Lower lobe of right lung (tissue), 2 donors: ENCODE data around the gene DOCK3. TPM values are rescaled to one million over a fixed set of nuclear protein-coding genes. Genes with fewer than 3 reads are reported as not detected.

Source experiments
- ATAC-seq, 2 donors: fragments of 200-7000 bp; cut with Tn5 transposase; one replicate each; pipeline ENCODE4 v1.9.1; 2020 to 2022; ENCODE audit warnings: mild to moderate bottlenecking in 2 of 2, moderate library complexity in 2 of 2
- DNase-seq: peaks from one replicate; pipeline ENCODE4 v3.0.0-alpha.2; 2020
- H3K27ac ChIP-seq: fragments of 200-600 bp; one replicate; pipeline ENCODE4 v1.8.0; 2022
- H3K27me3 ChIP-seq: fragments of 200-600 bp; one replicate; pipeline ENCODE4 v1.8.0; 2022; ENCODE audit warnings: low read depth
- H3K36me3 ChIP-seq: fragments of 200-600 bp; one replicate; pipeline ENCODE4 v1.8.0; 2022; ENCODE audit warnings: mild to moderate bottlenecking
- H3K4me1 ChIP-seq: fragments of 200-600 bp; one replicate; pipeline ENCODE4 v1.8.0; 2022
- H3K4me3 ChIP-seq: fragments of 200-600 bp; one replicate; pipeline ENCODE4 v1.8.0; 2022; ENCODE audit warnings: mild to moderate bottlenecking
- H3K9me3 ChIP-seq: fragments of 200-600 bp; one replicate; pipeline ENCODE4 v1.8.0; 2022
- CTCF ChIP-seq: fragments of 200-600 bp; IDR thresholded peaks from one replicate; pipeline ENCODE4 v1.8.0; 2022; ENCODE audit warnings: antibody characterized with exemption, mild to moderate bottlenecking
- intact Hi-C: fragments of 100-400 bp; cut with DNase I; formaldehyde crosslinking; loops from one replicate; pipeline ENCODE4 v1.11.0; 2022
- total RNA-seq: library from RNA; stranded (reverse); fragmentation: NEBNext Ultra II Directional; extraction: Animal tissue kit (Norgen Biotek cat#: 25700); gene quantifications from one replicate; pipeline ENCODE4 v1.2.1, GENCODE V29; 2021
- donor health status: DM: no; HTN: yes; CAD: no; lungs with severe emphysema.

Gene DOCK3
- total RNA-seq, 1 donor from 2014 or later, result 1.5 TPM

GRCh38 chr3:50805321-50805720, 130.6 kb downstream of the DOCK3 start:
- TF ChIP-seq CTCF, result no peak
- Histone ChIP-seq H3K9me3 (peaks cover 24% of the 10 kb centered on the region), H3K4me3 (no peak overlapping the region), H3K4me1 (no peaks in the 10 kb centered on the region), H3K27me3 (no peaks in the 10 kb centered on the region), H3K27ac (no peak overlapping the region), H3K36me3 (no peaks in the 10 kb centered on the region)
- DNase-seq (no peak), ATAC-seq (no peak)
- intact Hi-C loops, result no loop called here

- H3K27me3 ChIP-seq, result no peaks in the 10 kb centered on the region
- DNase-seq (no peak), ATAC-seq (no peak)
- intact Hi-C loops, result no loop called here
- H3K36me3 ChIP-seq, result no peaks in the 10 kb centered on the region
- no peak for TF ChIP-seq CTCF
- H3K27ac ChIP-seq, result no peak overlapping the region
- no peaks in the 10 kb centered on the region for H3K4me1 ChIP-seq
- no peak overlapping the region for H3K4me3 ChIP-seq
- peaks cover 17% of the 10 kb centered on the region for H3K9me3 ChIP-seq
Observed at GRCh38 chr3:50806031-50806430, 131.3 kb downstream of the DOCK3 start.

GRCh38 chr3:50806806-50807205, 132.1 kb downstream of the DOCK3 start:
- peaks cover 9% of the 10 kb centered on the region for H3K9me3 ChIP-seq
- DNase-seq (no peak), ATAC-seq (peak in 1 of 2 donors; percentile 37)
- H3K36me3 ChIP-seq, result no peaks in the 10 kb centered on the region
- H3K4me3 ChIP-seq, result no peak overlapping the region
- H3K27ac ChIP-seq, result no peak overlapping the region
- intact Hi-C loops, result no loop called here
- H3K27me3 ChIP-seq, result no peaks in the 10 kb centered on the region
- H3K4me1 ChIP-seq, result no peaks in the 10 kb centered on the region
- no peak for TF ChIP-seq CTCF

- no peaks in the 10 kb centered on the region for H3K27me3 ChIP-seq
- H3K27ac ChIP-seq, result no peak overlapping the region
- H3K36me3 ChIP-seq, result no peaks in the 10 kb centered on the region
- ATAC-seq (peak; percentile 29 to 70), DNase-seq (no peak)
- intact Hi-C loops, result no loop called here
- no peak overlapping the region for H3K4me3 ChIP-seq
- H3K9me3 ChIP-seq, result peaks cover 5% of the 10 kb centered on the region
- no peak for TF ChIP-seq CTCF
- no peaks in the 10 kb centered on the region for H3K4me1 ChIP-seq
Observed at GRCh38 chr3:50807266-50807665, 132.5 kb downstream of the DOCK3 start.

- no peaks in the 10 kb centered on the region for H3K9me3 ChIP-seq
- no peaks in the 10 kb centered on the region for H3K36me3 ChIP-seq
- H3K27me3 ChIP-seq, result no peaks in the 10 kb centered on the region
- ATAC-seq (no peak), DNase-seq (no peak)
- no peaks in the 10 kb centered on the region for H3K4me1 ChIP-seq
- no peak for TF ChIP-seq CTCF
- H3K4me3 ChIP-seq, result no peak overlapping the region
- H3K27ac ChIP-seq, result no peak overlapping the region
- intact Hi-C loops, result no loop called here
Observed at GRCh38 chr3:50811893-50812292, 137.2 kb downstream of the DOCK3 start.

GRCh38 chr3:50815844-50816243, 141.1 kb downstream of the DOCK3 start:
- Histone ChIP-seq H3K36me3 (no peaks in the 10 kb centered on the region), H3K27me3 (no peaks in the 10 kb centered on the region), H3K4me1 (no peaks in the 10 kb centered on the region), H3K9me3 (no peaks in the 10 kb centered on the region), H3K4me3 (no peak overlapping the region), H3K27ac (no peak overlapping the region)
- intact Hi-C loops, result no loop called here
- no peak for TF ChIP-seq CTCF
- no peak for DNase-seq
- ATAC-seq, result no peak
